ENCODE measurements around the gene ZNHIT3.

DNA sequence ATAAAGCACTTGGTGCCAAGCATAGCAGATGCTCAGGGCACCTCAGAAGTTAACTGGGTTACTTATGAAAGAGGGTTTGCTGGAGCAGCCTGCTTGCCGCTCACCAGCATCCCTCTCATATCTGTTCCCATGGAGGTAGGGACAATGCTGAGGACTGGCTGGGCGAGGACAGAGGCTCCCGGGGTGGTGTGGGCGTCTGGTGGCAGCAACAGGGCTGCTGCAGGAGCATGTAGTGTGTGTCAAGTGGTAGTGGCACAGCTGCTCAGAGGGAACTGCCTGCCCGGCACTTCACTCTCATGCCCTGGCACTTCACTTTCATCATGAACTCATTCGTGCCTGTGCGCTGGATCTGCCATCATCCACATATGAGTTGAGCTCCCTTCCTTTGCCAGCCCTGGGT is 26.9 kb upstream of the ZNHIT3 start:
- no peak for TF ChIP-seq CTCF (IDR thresholded peaks at IDR 0.05; ENCODE audit: borderline replicate concordance, extremely low read depth, low read length, poor library complexity, severe bottlenecking)
- TF ChIP-seq EZH2 (IDR thresholded peaks at IDR 0.05; ENCODE audit: borderline replicate concordance, low read depth, low read length, severe bottlenecking), result no peak

Data from DND-41 (cell line).